Mucosa of stomach (tissue), 1 donor: ENCODE data around the gene SPAG16.

ENCODE experiments used
- H3K27me3 ChIP-seq: one replicate; pipeline ENCODE4 v1.7.0; 2013; ENCODE audit warnings: mild to moderate bottlenecking, low read length; ENCODE audit not compliant: control insufficient read depth, insufficient read depth
- H3K36me3 ChIP-seq: one replicate; pipeline ENCODE4 v1.7.0; 2013; ENCODE audit warnings: low read length; ENCODE audit not compliant: control insufficient read depth, insufficient read depth
- H3K4me1 ChIP-seq: one replicate; pipeline ENCODE4 v1.7.0; 2013; ENCODE audit warnings: mild to moderate bottlenecking, low read length; ENCODE audit not compliant: control insufficient read depth, insufficient read depth
- H3K4me3 ChIP-seq: one replicate; pipeline ENCODE4 v1.7.0; 2013; ENCODE audit warnings: low read length
- H3K9ac ChIP-seq: one replicate; pipeline ENCODE4 v1.7.0; 2013; ENCODE audit warnings: mild to moderate bottlenecking, low read length, moderate library complexity
- H3K9me3 ChIP-seq: one replicate; pipeline ENCODE4 v1.7.0; 2013; ENCODE audit warnings: mild to moderate bottlenecking, low read length, moderate library complexity; ENCODE audit not compliant: control insufficient read depth
- donor health status: Pancreatic carcinoma.

The SPAG16 gene

DNA sequence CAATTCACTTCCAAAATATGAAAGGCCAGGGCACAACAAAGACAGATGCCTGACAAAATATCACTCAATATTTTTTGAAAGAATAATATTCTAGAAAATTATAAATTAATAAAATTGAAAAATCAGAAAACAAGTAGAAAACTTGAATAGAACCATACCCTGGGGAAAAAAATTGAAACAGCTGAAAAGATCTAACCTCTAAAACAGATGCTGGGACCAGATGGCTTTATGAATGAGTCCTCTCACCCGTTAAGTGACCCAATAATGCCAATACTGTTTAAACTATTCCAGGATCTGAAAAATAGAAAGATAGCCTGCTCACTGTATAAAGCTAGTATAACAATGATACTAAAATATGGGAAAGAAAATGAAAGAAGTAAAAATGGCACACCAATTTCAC is 804.3 kb downstream of the SPAG16 start:
- Histone ChIP-seq H3K9me3 (no peaks in the 10 kb centered on the region), H3K9ac (no peak overlapping the region), H3K4me1 (no peaks in the 10 kb centered on the region), H3K27me3 (no peaks in the 10 kb centered on the region), H3K36me3 (no peaks in the 10 kb centered on the region), H3K4me3 (no peak overlapping the region)

- no peaks in the 10 kb centered on the region for H3K4me1 ChIP-seq
- no peaks in the 10 kb centered on the region for H3K36me3 ChIP-seq
- H3K9ac ChIP-seq = no peak overlapping the region
- H3K9me3 ChIP-seq = no peaks in the 10 kb centered on the region
- H3K4me3 ChIP-seq = no peak overlapping the region
- H3K27me3 ChIP-seq = no peaks in the 10 kb centered on the region
Observed at GRCh38 chr2:214096208-214096715, 812.0 kb downstream of the SPAG16 start.

DNA sequence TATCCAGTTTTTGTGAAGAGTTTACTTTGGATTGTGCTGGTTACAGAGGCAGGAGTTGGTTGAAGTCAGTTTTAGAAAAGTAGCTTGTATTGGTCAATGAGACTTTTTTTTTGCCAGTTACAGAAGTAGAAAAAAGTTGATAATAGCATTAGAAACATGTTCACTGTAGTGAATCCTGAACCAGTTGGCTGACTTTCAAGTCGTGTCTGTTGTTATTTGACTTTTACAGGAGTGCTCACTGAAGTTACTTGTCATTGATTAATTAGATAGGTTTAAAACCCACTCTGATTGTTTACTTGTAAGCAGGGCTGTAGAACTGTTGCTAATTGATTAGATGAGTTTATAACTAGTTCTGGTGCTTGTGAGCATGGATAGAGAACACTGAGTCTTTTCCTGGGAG is 814.5 kb downstream of the SPAG16 start:
- H3K4me3 ChIP-seq = no peak overlapping the region
- no peaks in the 10 kb centered on the region for H3K27me3 ChIP-seq
- no peaks in the 10 kb centered on the region for H3K36me3 ChIP-seq
- no peaks in the 10 kb centered on the region for H3K9me3 ChIP-seq
- H3K4me1 ChIP-seq = no peaks in the 10 kb centered on the region
- no peak overlapping the region for H3K9ac ChIP-seq

GRCh38 chr2:214100488-214100887 is 816.2 kb downstream of the SPAG16 start:
- H3K27me3 ChIP-seq = no peaks in the 10 kb centered on the region
- H3K9ac ChIP-seq = no peak overlapping the region
- no peak overlapping the region for H3K4me3 ChIP-seq
- H3K36me3 ChIP-seq = no peaks in the 10 kb centered on the region
- no peaks in the 10 kb centered on the region for H3K4me1 ChIP-seq
- H3K9me3 ChIP-seq = no peaks in the 10 kb centered on the region

- Histone ChIP-seq H3K9ac (no peak overlapping the region), H3K4me3 (no peak overlapping the region), H3K4me1 (no peaks in the 10 kb centered on the region), H3K27me3 (no peaks in the 10 kb centered on the region), H3K9me3 (no peaks in the 10 kb centered on the region), H3K36me3 (no peaks in the 10 kb centered on the region)
Observed at GRCh38 chr2:214103276-214104001, 819.2 kb downstream of the SPAG16 start.

DNA sequence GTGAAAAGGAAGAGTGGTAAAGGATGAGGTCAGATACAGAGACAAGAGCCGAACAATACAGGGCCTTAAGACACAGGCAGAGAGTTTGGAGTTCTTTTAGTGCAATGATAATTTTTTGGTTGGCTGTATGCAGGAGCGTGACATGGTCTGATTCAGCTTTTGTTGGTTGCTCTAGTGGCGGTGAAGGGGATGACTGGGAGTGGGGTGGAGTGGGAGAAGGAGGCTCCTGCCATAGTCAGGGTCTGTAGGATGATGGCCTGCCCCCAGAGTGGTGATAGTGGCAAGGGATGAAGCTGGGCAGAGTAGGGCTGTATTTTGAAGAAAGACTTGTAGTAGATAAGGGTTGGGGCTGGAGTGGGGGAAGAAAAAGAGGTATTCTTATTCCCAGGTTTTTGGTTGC is 820.0 kb downstream of the SPAG16 start:
- Histone ChIP-seq H3K9ac (no peak overlapping the region), H3K4me1 (no peaks in the 10 kb centered on the region), H3K9me3 (no peaks in the 10 kb centered on the region), H3K36me3 (no peaks in the 10 kb centered on the region), H3K27me3 (no peaks in the 10 kb centered on the region), H3K4me3 (no peak overlapping the region)

- no peaks in the 10 kb centered on the region for H3K4me1 ChIP-seq
- H3K4me3 ChIP-seq = no peak overlapping the region
- no peaks in the 10 kb centered on the region for H3K27me3 ChIP-seq
- H3K36me3 ChIP-seq = no peaks in the 10 kb centered on the region
- H3K9me3 ChIP-seq = no peaks in the 10 kb centered on the region
- no peak overlapping the region for H3K9ac ChIP-seq
Observed at GRCh38 chr2:214104967-214105366, 820.7 kb downstream of the SPAG16 start.

- H3K9me3 ChIP-seq = no peaks in the 10 kb centered on the region
- no peaks in the 10 kb centered on the region for H3K27me3 ChIP-seq
- H3K36me3 ChIP-seq = no peaks in the 10 kb centered on the region
- no peak overlapping the region for H3K4me3 ChIP-seq
- no peak overlapping the region for H3K9ac ChIP-seq
- no peaks in the 10 kb centered on the region for H3K4me1 ChIP-seq
Observed at GRCh38 chr2:214107726-214108125, 823.5 kb downstream of the SPAG16 start.

- H3K27me3 ChIP-seq = no peaks in the 10 kb centered on the region
- H3K4me1 ChIP-seq = no peaks in the 10 kb centered on the region
- H3K4me3 ChIP-seq = no peak overlapping the region
- H3K36me3 ChIP-seq = no peaks in the 10 kb centered on the region
- no peaks in the 10 kb centered on the region for H3K9me3 ChIP-seq
- no peak overlapping the region for H3K9ac ChIP-seq
Observed at GRCh38 chr2:214108598-214108997, 824.3 kb downstream of the SPAG16 start.

DNA sequence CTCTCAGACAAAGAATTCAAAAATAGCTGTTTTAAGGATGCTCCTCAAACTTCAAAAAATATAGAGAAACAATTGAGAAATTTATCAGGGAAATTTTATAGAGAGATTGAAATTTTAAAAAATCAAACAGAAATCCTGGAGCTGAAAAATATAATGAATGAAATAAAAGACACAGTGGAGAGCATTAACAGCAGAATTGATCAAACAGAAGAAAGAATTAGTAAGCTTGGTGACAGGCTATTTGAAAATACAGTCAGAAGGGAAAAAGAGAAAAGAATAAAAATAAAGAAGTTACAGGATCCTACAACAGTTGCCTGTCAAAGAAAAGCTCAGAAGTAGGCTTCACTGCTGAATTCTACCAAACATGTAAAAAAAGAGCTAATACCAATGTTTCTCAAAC is 832.8 kb downstream of the SPAG16 start:
- H3K36me3 ChIP-seq = no peaks in the 10 kb centered on the region
- H3K27me3 ChIP-seq = no peaks in the 10 kb centered on the region
- H3K4me3 ChIP-seq = no peak overlapping the region
- no peak overlapping the region for H3K9ac ChIP-seq
- H3K4me1 ChIP-seq = no peaks in the 10 kb centered on the region
- no peaks in the 10 kb centered on the region for H3K9me3 ChIP-seq

GRCh38 chr2:214126135-214126534 is 841.9 kb downstream of the SPAG16 start:
- no peaks in the 10 kb centered on the region for H3K9me3 ChIP-seq
- no peak overlapping the region for H3K4me3 ChIP-seq
- no peaks in the 10 kb centered on the region for H3K36me3 ChIP-seq
- H3K27me3 ChIP-seq = no peaks in the 10 kb centered on the region
- H3K9ac ChIP-seq = no peak overlapping the region
- no peaks in the 10 kb centered on the region for H3K4me1 ChIP-seq

- Histone ChIP-seq H3K36me3 (no peaks in the 10 kb centered on the region), H3K9me3 (no peaks in the 10 kb centered on the region)
Observed at GRCh38 chr2:214127170-214127569, 842.9 kb downstream of the SPAG16 start.

DNA sequence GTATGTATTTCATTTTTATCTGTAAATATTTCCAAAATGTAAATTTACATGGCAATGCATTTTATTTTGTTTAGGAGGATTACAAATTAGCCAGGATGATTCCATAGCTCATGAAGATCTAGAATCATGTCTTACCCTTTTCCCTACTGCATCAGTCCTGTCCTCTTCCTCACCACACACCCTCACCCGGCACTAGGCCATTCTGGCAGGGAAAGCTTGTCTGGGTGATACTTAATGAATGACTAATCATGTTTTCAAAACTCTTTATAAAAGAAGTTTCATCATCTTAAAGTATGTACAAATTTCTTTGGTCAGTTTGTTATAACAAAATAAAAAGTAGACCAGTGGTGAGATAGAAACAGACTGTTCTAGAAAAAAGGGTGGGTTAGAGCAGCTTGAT is 843.3 kb downstream of the SPAG16 start:
- no peaks in the 10 kb centered on the region for H3K36me3 ChIP-seq

More at GRCh38 chr2:214127170-214127569, 842.9 kb downstream of the SPAG16 start:
- Histone ChIP-seq H3K27me3 (no peaks in the 10 kb centered on the region), H3K9ac (no peak overlapping the region), H3K4me1 (no peaks in the 10 kb centered on the region), H3K4me3 (no peak overlapping the region)

More for the DNA sequence above, 843.3 kb downstream of the SPAG16 start:
- no peaks in the 10 kb centered on the region for H3K4me1 ChIP-seq
- no peaks in the 10 kb centered on the region for H3K27me3 ChIP-seq
- H3K9ac ChIP-seq = no peak overlapping the region
- H3K9me3 ChIP-seq = no peaks in the 10 kb centered on the region
- no peak overlapping the region for H3K4me3 ChIP-seq
